Endodermal cell (in vitro differentiated cells): ENCODE results near the gene OR2M4. TPM values are rescaled to one million over a fixed set of nuclear protein-coding genes. Genes with fewer than 3 reads are reported as not detected.

Source experiments
- DNase-seq: peaks from one replicate; pipeline ENCODE4 v3.0.0-alpha.2; 2017
- H3K27ac ChIP-seq: 2 replicates; pipeline ENCODE4 v1.5.1; 2013; ENCODE audit warnings: mild to moderate bottlenecking, low read depth, low read length, moderate library complexity
- H3K27me3 ChIP-seq: 2 replicates; pipeline ENCODE4 v1.6.1; 2013; ENCODE audit warnings: mild to moderate bottlenecking, low read length, moderate library complexity; ENCODE audit not compliant: insufficient read depth, control insufficient read depth, poor library complexity, severe bottlenecking
- H3K36me3 ChIP-seq: 2 replicates; pipeline ENCODE4 v1.7.0; 2013; ENCODE audit warnings: mild to moderate bottlenecking, low read length, moderate library complexity; ENCODE audit not compliant: control insufficient read depth, insufficient read depth
- H3K4me1 ChIP-seq: one replicate; pipeline ENCODE4 v1.7.0; 2013; ENCODE audit warnings: low read length; ENCODE audit not compliant: control insufficient read depth, insufficient read depth
- H3K4me3 ChIP-seq: 2 replicates; pipeline ENCODE4 v1.5.1; 2013; ENCODE audit warnings: mild to moderate bottlenecking, low read length, moderate library complexity
- H3K9ac ChIP-seq: 2 replicates; pipeline ENCODE4 v1.6.1; 2013; ENCODE audit warnings: mild to moderate bottlenecking, low read length, moderate library complexity; ENCODE audit not compliant: poor library complexity, severe bottlenecking; ENCODE audit errors: extremely low read depth
- H3K9me3 ChIP-seq: 2 replicates; pipeline ENCODE4 v1.6.1; 2013; ENCODE audit warnings: mild to moderate bottlenecking, low read length, moderate library complexity; ENCODE audit not compliant: control insufficient read depth
- H3K27ac Mint-ChIP-seq: 2 replicates; pipeline ENCODE4 v1.8.0; 2020; ENCODE audit warnings: mixed read lengths
- H3K27me3 Mint-ChIP-seq: 2 replicates; pipeline ENCODE4 v1.8.0; 2021; ENCODE audit warnings: mild to moderate bottlenecking, mixed read lengths; ENCODE audit not compliant: insufficient read depth
- H3K36me3 Mint-ChIP-seq: 2 replicates; pipeline ENCODE4 v1.8.0; 2020; ENCODE audit warnings: low read depth, mixed read lengths
- H3K4me1 Mint-ChIP-seq: 2 replicates; pipeline ENCODE4 v1.8.0; 2020; ENCODE audit warnings: mixed read lengths
- H3K4me3 Mint-ChIP-seq: 2 replicates; pipeline ENCODE4 v1.8.0; 2020; ENCODE audit warnings: mild to moderate bottlenecking, moderate library complexity, mixed read lengths
- H3K9me3 Mint-ChIP-seq: 2 replicates; pipeline ENCODE4 v1.8.0; 2020; ENCODE audit warnings: mild to moderate bottlenecking, mixed read lengths
- WGBS, 2 experiments: methylation state at CpG; one replicate each; pipeline versions ENCODE4 v1.1.5 to v1.1.7; 2013; ENCODE audit warnings: missing lambda C conversion rate in 2 of 2, mixed read lengths in 1 of 2; ENCODE audit not compliant: insufficient coverage in 1 of 2, insufficient read length in 1 of 2; 5-methylcytosine and 5-hydroxymethylcytosine counted together
- total RNA-seq, 2 donors: library from RNA; stranded (reverse); fragmentation: NEBNext Ultra II Directional in 1 of 2; extraction: Animal tissue kit (Norgen Biotek cat#: 25700) in 1 of 2; gene quantifications; 2 replicates in 1 of 2; 3 replicates in 1 of 2; pipeline ENCODE4 v1.2.1, GENCODE V29; 2021
- TF ChIP-seq, protein P1 (sequence below): fragments of 200-600 bp; sonication (generic); conservative IDR thresholded peaks from 2 replicates; pipeline ENCODE4 v1.5.0; 2021; ENCODE audit warnings: antibody characterized with exemption, mild to moderate bottlenecking

OR2M4 gene
- total RNA-seq, 2 donors from 2014 or later: not detected

DNA sequence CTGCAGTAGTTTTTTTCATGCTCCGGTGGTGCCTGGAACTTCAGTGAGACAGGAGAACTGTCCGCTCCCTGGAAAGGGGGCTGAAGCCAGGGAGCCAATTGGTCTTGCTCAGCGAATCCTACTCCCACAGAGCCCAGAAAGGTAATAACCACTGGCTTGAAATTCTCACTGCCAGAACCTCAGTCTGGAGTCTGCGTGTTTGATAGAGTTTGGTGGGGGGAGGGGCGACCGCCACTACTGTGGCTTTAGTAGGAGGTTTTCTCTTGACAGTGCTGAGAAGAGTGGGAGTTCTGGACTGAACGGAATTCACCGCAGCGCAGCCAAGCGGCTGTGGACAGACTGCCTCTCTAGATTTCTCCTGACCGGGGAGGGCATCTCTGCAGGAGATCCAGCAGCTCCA lies 42.2 kb upstream of the OR2M4 start:
- H3K4me3 Mint-ChIP-seq: no peak overlapping the region
- no peaks in the 10 kb centered on the region for H3K4me1 Mint-ChIP-seq
- TF ChIP-seq, protein P1, sequence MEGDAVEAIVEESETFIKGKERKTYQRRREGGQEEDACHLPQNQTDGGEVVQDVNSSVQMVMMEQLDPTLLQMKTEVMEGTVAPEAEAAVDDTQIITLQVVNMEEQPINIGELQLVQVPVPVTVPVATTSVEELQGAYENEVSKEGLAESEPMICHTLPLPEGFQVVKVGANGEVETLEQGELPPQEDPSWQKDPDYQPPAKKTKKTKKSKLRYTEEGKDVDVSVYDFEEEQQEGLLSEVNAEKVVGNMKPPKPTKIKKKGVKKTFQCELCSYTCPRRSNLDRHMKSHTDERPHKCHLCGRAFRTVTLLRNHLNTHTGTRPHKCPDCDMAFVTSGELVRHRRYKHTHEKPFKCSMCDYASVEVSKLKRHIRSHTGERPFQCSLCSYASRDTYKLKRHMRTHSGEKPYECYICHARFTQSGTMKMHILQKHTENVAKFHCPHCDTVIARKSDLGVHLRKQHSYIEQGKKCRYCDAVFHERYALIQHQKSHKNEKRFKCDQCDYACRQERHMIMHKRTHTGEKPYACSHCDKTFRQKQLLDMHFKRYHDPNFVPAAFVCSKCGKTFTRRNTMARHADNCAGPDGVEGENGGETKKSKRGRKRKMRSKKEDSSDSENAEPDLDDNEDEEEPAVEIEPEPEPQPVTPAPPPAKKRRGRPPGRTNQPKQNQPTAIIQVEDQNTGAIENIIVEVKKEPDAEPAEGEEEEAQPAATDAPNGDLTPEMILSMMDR: no peak
- H3K27ac ChIP-seq: no peak overlapping the region
- 72 to 84% methylated on average over 4 to 11 of the region's 11 CpGs for WGBS, 2 experiments
- no peak overlapping the region for H3K9ac ChIP-seq
- H3K4me3 ChIP-seq: no peak overlapping the region
- no peaks in the 10 kb centered on the region for H3K27me3 Mint-ChIP-seq
- no peaks in the 10 kb centered on the region for H3K4me1 ChIP-seq
- H3K27me3 ChIP-seq: no peaks in the 10 kb centered on the region
- H3K9me3 ChIP-seq: peaks cover 77% of the 10 kb centered on the region
- DNase-seq: no peak
- H3K36me3 ChIP-seq: no peaks in the 10 kb centered on the region
- H3K36me3 Mint-ChIP-seq: no peaks in the 10 kb centered on the region
- H3K27ac Mint-ChIP-seq: no peak overlapping the region
- H3K9me3 Mint-ChIP-seq: peaks cover 88% of the 10 kb centered on the region

DNA sequence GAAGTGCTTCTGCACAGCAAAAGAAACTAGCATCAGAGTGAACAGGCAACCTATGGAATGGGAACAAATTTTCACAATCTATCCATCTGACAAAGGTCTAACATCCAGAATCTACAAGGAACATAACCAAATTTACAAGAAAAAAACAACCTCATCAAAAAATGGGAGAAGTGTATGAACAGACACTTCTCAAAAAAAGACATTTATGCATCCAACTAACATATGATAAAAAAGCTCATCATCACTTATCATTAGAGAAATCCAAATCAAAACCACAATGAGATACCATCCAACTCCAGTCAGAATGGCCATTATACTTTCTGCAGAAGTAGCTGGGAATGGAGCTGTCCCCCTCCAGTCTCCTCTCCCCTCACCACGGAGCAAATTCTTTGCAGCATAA lies 37.1 kb upstream of the OR2M4 start:
- Mint-ChIP-seq H3K27ac (no peak overlapping the region), H3K36me3 (no peaks in the 10 kb centered on the region), H3K4me3 (no peak overlapping the region), H3K4me1 (no peaks in the 10 kb centered on the region), H3K9me3 (peaks cover 80% of the 10 kb centered on the region), H3K27me3 (no peaks in the 10 kb centered on the region)
- Histone ChIP-seq H3K9me3 (peaks cover 73% of the 10 kb centered on the region), H3K27me3 (no peaks in the 10 kb centered on the region), H3K27ac (no peak overlapping the region), H3K36me3 (no peaks in the 10 kb centered on the region), H3K4me1 (no peaks in the 10 kb centered on the region), H3K9ac (no peak overlapping the region), H3K4me3 (no peak overlapping the region)
- no peak for DNase-seq
- TF ChIP-seq, protein P1: no peak
- 33% methylated on average over 1 of the region's 1 CpG; no CpG with 5 or more reads in 1 of the 2 experiments for WGBS, 2 experiments

DNA sequence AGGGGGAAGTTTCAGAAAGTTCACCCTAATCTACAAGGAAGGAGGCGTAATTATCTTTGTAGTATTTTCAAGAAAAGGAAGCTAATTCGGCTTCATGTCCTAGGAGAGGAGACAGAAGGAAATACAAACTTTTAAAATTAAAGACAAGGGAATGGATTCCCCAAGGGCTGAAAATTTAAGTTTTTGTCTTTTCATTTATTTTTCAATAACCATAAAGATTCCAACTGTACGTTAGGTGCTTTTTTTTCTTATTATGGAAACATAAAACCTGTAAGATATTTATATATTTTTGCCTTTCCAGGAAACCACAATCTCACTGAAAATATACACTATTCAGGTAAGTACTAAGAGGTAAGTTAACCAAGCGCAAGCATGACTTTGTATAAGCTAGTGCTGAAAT lies 34.3 kb upstream of the OR2M4 start, which contains the start of gene OR2M3:
Gene OR2M3 (plus strand): TSS at position 301 of the 400 bp plus-strand sequence. CDS start 5,803 bp downstream, outside the sequence.
- DNase-seq: no peak
- H3K4me1 Mint-ChIP-seq: no peaks in the 10 kb centered on the region
- Histone ChIP-seq H3K4me3 (no peak within 1 kb of the TSS), H3K9ac (no peak within 1 kb of the TSS), H3K4me1 (no peaks in the 10 kb centered on the region), H3K27me3 (no peaks in the 10 kb centered on the region), H3K9me3 (peaks cover 72% of the 10 kb centered on the region), H3K36me3 (no peaks in the 10 kb centered on the region), H3K27ac (no peak within 1 kb of the TSS)
- H3K27me3 Mint-ChIP-seq: no peaks in the 10 kb centered on the region
- no peak within 1 kb of the TSS for H3K27ac Mint-ChIP-seq
- TF ChIP-seq, protein P1: no peak
- H3K4me3 Mint-ChIP-seq: no peak within 1 kb of the TSS
- no peaks in the 10 kb centered on the region for H3K36me3 Mint-ChIP-seq
- 54 to 80% methylated on average over 1 to 3 of the region's 4 CpGs for WGBS, 2 experiments
- peaks cover 77% of the 10 kb centered on the region for H3K9me3 Mint-ChIP-seq
